ENCODE results near the gene KCNQ1.

- TF ChIP-seq, protein P1, sequence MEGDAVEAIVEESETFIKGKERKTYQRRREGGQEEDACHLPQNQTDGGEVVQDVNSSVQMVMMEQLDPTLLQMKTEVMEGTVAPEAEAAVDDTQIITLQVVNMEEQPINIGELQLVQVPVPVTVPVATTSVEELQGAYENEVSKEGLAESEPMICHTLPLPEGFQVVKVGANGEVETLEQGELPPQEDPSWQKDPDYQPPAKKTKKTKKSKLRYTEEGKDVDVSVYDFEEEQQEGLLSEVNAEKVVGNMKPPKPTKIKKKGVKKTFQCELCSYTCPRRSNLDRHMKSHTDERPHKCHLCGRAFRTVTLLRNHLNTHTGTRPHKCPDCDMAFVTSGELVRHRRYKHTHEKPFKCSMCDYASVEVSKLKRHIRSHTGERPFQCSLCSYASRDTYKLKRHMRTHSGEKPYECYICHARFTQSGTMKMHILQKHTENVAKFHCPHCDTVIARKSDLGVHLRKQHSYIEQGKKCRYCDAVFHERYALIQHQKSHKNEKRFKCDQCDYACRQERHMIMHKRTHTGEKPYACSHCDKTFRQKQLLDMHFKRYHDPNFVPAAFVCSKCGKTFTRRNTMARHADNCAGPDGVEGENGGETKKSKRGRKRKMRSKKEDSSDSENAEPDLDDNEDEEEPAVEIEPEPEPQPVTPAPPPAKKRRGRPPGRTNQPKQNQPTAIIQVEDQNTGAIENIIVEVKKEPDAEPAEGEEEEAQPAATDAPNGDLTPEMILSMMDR (IDR thresholded peaks at IDR 0.05), result no peak
- no peak for TF ChIP-seq POLR2A (IDR thresholded peaks at IDR 0.05)
These were observed 241.8 kb downstream of the KCNQ1 start for GRCh38 chr11:2686360-2687222.

Data from body of pancreas (tissue), 4 donors.